ENCODE measurements around the gene MCCC1. TPM values are rescaled to one million over a fixed set of nuclear protein-coding genes. Genes with fewer than 3 reads are reported as not detected.

MCCC1 gene
- total and polyA plus RNA-seq, 2 of the 13 experiments (the other 11 are each of a cell fraction or from before 2014, with no cell fraction given), result 11.7 to 30.1 TPM

GRCh38 chr3:182979103-182979673 lies 120.1 kb downstream of the MCCC1 start (continued):
- no peak for TF ChIP-seq ZNF569 (CRISPR knock-in tag; IDR thresholded peaks at IDR 0.05; ENCODE audit: borderline replicate concordance)
- 0 out of 2 replicates have a peak, but pooled peaks have one; percentile 21 for TF ChIP-seq TBX2 (CRISPR knock-in tag; IDR thresholded peaks at IDR 0.05; ENCODE audit: borderline replicate concordance)
- no peak for TF ChIP-seq GATAD2A (CRISPR knock-in tag; IDR thresholded peaks at IDR 0.05)
- no peak for TF ChIP-seq ZNF530 (CRISPR knock-in tag; IDR thresholded peaks at IDR 0.05; ENCODE audit: low read depth)
- no peak for TF ChIP-seq TFE3 (CRISPR knock-in tag; IDR thresholded peaks at IDR 0.05)
- no peak for TF ChIP-seq SKI (IDR thresholded peaks at IDR 0.05; ENCODE audit: partially characterized antibody)
- TF ChIP-seq NR0B2 (CRISPR knock-in tag; IDR thresholded peaks at IDR 0.05), result no peak
- TF ChIP-seq ZNF567 (CRISPR knock-in tag; IDR thresholded peaks at IDR 0.05; ENCODE audit: borderline replicate concordance), result no peak
- no peak for TF ChIP-seq CREM (IDR thresholded peaks at IDR 0.05)
- TF ChIP-seq CREM (CRISPR knock-in tag; IDR thresholded peaks at IDR 0.05), result no peak

- Histone ChIP-seq H3K4me1 (ENCODE audit: insufficient read depth, low read length) (peaks cover 40% of the 10 kb centered on the region), H3K27me3 (ENCODE audit: control insufficient read depth in 1 of 2, insufficient read depth in 2 of 2, low read length in 2 of 2) (no peaks in the 10 kb centered on the region), H3K4me3 (replicated peaks in 1 of 3; ENCODE audit: insufficient read depth in 1 of 3, low read depth in 2 of 3, low read length in 3 of 3) (peak overlapping the region; percentile 72 to 89 (median 85)), H3K79me2 (ENCODE audit: insufficient read depth, low read length) (peaks cover 49% of the 10 kb centered on the region), H2AFZ (ENCODE audit: low read length) (no peak overlapping the region), H3K27ac (ENCODE audit: extremely low read length, insufficient read depth, low read length) (no peak overlapping the region), H3K9me3 (ENCODE audit: low read length) (no peaks in the 10 kb centered on the region), H3K9ac (ENCODE audit: insufficient read depth, low read depth, low read length) (peak overlapping the region; percentile 77), H3K36me3 (replicated peaks in 1 of 2; ENCODE audit: control insufficient read depth in 1 of 2, insufficient read depth in 2 of 2, low read length in 2 of 2) (no peaks in the 10 kb centered on the region), H4K20me1 (ENCODE audit: insufficient read depth, low read length) (peaks cover 6% of the 10 kb centered on the region), H3K4me2 (ENCODE audit: low read depth, low read length) (peak overlapping the region; percentile 85)
- FAIRE-seq (no peak), DNase-seq (ENCODE audit: low spot score) (no peak), ATAC-seq (no peak)
- TF ChIP-seq KDM4B (CRISPR knock-in tag; IDR thresholded peaks at IDR 0.05), result no peak
- TF ChIP-seq HMGXB3 (CRISPR knock-in tag; IDR thresholded peaks at IDR 0.05; ENCODE audit: borderline replicate concordance), result no peak
- no peak for TF ChIP-seq KAT7 (CRISPR knock-in tag; IDR thresholded peaks at IDR 0.05; ENCODE audit: borderline replicate concordance)
- TF ChIP-seq ZNF501 (CRISPR knock-in tag; IDR thresholded peaks at IDR 0.05), result peak; percentile 31; the same call in 1 of the 2 replicates
- ChIA-PET CTCF (ENCODE audit: low intra/inter-chr PET ratio, low total read pairs) (no interaction called here), POLR2A (interaction anchor here (1.6 kb wide), 1 partner anchor 9 kb away, joined by 10 read pairs; no protein-coding TSS in a partner anchor)
- intact Hi-C loops (cut with micrococcal nuclease; ENCODE audit: unreplicated experiment) (loop anchor here (10.0 kb wide), 1 partner anchor 264 kb away; no protein-coding TSS in a partner anchor), in situ Hi-C loops (cut with HindIII; ENCODE audit: extremely low pct_ligation_motif_present, low pct_unique_long_range_greater_than_20kb) (no loop called here)
- BruUV-seq (replicated peaks), result no TSS peak
- WGBS (ENCODE audit: low lambda C conversion rate), result 51% methylated on average over 5 of the region's 5 CpGs
These were observed 120.9 kb downstream of the MCCC1 start for GRCh38 chr3:182978387-182978786.

Data from HepG2 (cell line).